ENCODE data around the gene THRB. TPM values are rescaled to one million over a fixed set of nuclear protein-coding genes. Genes with fewer than 3 reads are reported as not detected.

THRB gene
- polyA plus RNA-seq, 1 of the 3 experiments (the other 2 are of a cell fraction) = 0.02 TPM

DNA sequence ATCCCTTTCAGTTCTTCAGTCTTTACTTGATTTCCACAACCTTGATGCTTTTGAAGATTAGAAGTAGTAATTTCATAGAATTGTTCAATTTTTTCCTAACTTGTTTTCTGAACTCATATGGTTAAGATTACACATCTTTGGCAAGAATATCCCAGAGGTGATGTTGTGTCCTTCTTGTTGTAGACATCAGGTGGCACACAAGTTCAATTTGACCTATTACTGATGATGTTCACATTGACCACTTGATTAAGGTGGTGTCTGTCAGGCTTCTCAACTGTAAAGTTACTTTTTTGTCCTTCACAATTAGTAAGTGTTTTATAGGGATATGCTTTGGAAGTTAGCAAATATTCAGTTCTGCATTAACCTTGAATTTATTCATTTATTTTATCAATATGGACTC is 34.6 kb upstream of the THRB start (continued):
- TF ChIP-seq REST (IDR thresholded peaks at IDR 0.05; ENCODE audit: low read depth, low read length) (no peak), MEF2A (IDR thresholded peaks at IDR 0.05; ENCODE audit: borderline replicate concordance, low read depth) (no peak), YY1 (IDR thresholded peaks at IDR 0.05; ENCODE audit: low read depth) (no peak)

GRCh38 chr3:24526640-24527212 is 32.1 kb upstream of the THRB start:
- Histone ChIP-seq H3K4me3 (ENCODE audit: low read depth in 2 of 2, low read length in 1 of 2) (no peak overlapping the region), H3K27ac (ENCODE audit: low read depth in 2 of 2, low read length in 1 of 2) (no peak overlapping the region), H3F3A (replicated peaks; ENCODE audit: insufficient read depth) (no peaks in the 10 kb centered on the region), H3K4me2 (no peak overlapping the region), H3K9me2 (no peaks in the 10 kb centered on the region), H3K9me3 (no peaks in the 10 kb centered on the region), H2AFZ (ENCODE audit: low read depth) (no peak overlapping the region), H3K79me2 (ENCODE audit: insufficient read depth) (no peaks in the 10 kb centered on the region), H4K20me1 (ENCODE audit: insufficient read depth) (no peaks in the 10 kb centered on the region), H3K27me3 (ENCODE audit: insufficient read depth) (no peaks in the 10 kb centered on the region), H3K36me3 (replicated peaks in 1 of 2; ENCODE audit: control insufficient read depth in 1 of 2, insufficient read depth in 2 of 2, low read length in 1 of 2) (no peaks in the 10 kb centered on the region), H3K4me1 (ENCODE audit: control insufficient read depth in 1 of 2, insufficient read depth in 2 of 2, low read depth in 1 of 2, low read length in 1 of 2) (peaks cover 0 to 5% of the 10 kb centered on the region in 2 experiments; a peak in 2 of 4 replicates), H3K9ac (no peak overlapping the region)
- WGBS (ENCODE audit: low lambda C conversion rate) = 60% methylated on average over 2 of the region's 2 CpGs
- peak; percentile 24 for DNase-seq
- ChIA-PET CTCF (interaction anchor here (0.6 to 1.8 kb wide), 6 partner anchors 10 to 1157 kb away, joined by 3 to 10 read pairs (median 3); no protein-coding TSS in a partner anchor), POLR2A (no interaction called here)
- no peak for TF ChIP-seq TAF1 (IDR thresholded peaks at IDR 0.05; ENCODE audit: borderline replicate concordance, low read depth, low read length)
- peak in 1 of 2 experiments; percentile 42; a peak in 1 of 4 replicates for TF ChIP-seq EP300 (IDR thresholded peaks at IDR 0.05; ENCODE audit: borderline replicate concordance in 1 of 2, low read depth in 1 of 2, low read length in 1 of 2)
- 0 out of 2 replicates have a peak, but pooled peaks have one; percentile 23 for TF ChIP-seq GATA2 (CRISPR knock-in tag; IDR thresholded peaks at IDR 0.05)
- TF ChIP-seq RCOR1 (IDR thresholded peaks at IDR 0.05; ENCODE audit: low read length) = peak; percentile 11; the same call in 1 of the 2 replicates

DNA sequence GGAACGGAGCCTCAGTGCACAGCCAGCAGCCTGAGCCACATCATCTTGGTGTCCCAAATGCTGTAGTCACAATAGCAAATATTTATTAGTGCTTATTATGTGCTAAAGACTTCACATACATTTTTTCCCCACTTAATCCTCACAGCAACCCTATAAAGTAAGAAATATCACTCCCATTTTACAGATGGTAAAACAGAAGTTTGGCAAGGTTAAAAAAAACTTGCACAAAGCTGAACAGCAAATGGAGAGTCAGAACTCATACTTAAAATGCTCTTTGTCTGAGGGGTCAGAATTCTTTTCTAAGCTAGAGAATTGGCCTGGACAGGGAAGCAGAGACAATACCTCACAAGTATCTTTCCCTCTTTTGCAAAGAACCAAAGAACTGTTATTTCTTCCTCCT is 30.9 kb upstream of the THRB start:
- Histone ChIP-seq H3K4me2 (no peak overlapping the region), H3K27ac (ENCODE audit: low read depth in 2 of 2, low read length in 1 of 2) (no peak overlapping the region), H3K9me3 (no peaks in the 10 kb centered on the region), H4K20me1 (ENCODE audit: insufficient read depth) (no peaks in the 10 kb centered on the region), H2AFZ (ENCODE audit: low read depth) (no peak overlapping the region), H3F3A (replicated peaks; ENCODE audit: insufficient read depth) (no peaks in the 10 kb centered on the region), H3K9me2 (no peaks in the 10 kb centered on the region), H3K9ac (no peak overlapping the region), H3K4me3 (ENCODE audit: low read depth in 2 of 2, low read length in 1 of 2) (no peak overlapping the region), H3K36me3 (replicated peaks in 1 of 2; ENCODE audit: control insufficient read depth in 1 of 2, insufficient read depth in 2 of 2, low read length in 1 of 2) (no peaks in the 10 kb centered on the region), H3K4me1 (ENCODE audit: control insufficient read depth in 1 of 2, insufficient read depth in 2 of 2, low read depth in 1 of 2, low read length in 1 of 2) (peaks cover 0 to 7% of the 10 kb centered on the region in 2 experiments; a peak in 2 of 4 replicates), H3K27me3 (ENCODE audit: insufficient read depth) (no peaks in the 10 kb centered on the region; the same call in 1 of the 2 replicates), H3K79me2 (ENCODE audit: insufficient read depth) (no peaks in the 10 kb centered on the region)
- CTCF ChIA-PET = interaction anchor here (0.6 to 2.1 kb wide), 4 partner anchors 29 to 339 kb away, joined by 3 to 9 read pairs (median 4); no protein-coding TSS in a partner anchor
- POLR2A ChIA-PET = no interaction called here
- WGBS (ENCODE audit: low lambda C conversion rate) = 91% methylated on average over 1 of the region's 1 CpG
- no peak for DNase-seq
- no peak for TF ChIP-seq RAD21 (IDR thresholded peaks at IDR 0.05; ENCODE audit: low read length)
- no peak for TF ChIP-seq GABPA (IDR thresholded peaks at IDR 0.05; ENCODE audit: low read depth)
- TF ChIP-seq, protein P1, sequence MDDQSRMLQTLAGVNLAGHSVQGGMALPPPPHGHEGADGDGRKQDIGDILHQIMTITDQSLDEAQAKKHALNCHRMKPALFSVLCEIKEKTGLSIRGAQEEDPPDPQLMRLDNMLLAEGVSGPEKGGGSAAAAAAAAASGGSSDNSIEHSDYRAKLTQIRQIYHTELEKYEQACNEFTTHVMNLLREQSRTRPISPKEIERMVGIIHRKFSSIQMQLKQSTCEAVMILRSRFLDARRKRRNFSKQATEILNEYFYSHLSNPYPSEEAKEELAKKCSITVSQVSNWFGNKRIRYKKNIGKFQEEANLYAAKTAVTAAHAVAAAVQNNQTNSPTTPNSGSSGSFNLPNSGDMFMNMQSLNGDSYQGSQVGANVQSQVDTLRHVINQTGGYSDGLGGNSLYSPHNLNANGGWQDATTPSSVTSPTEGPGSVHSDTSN (IDR thresholded peaks at IDR 0.05) = no peak
- TF ChIP-seq FOSL2 (IDR thresholded peaks at IDR 0.05; ENCODE audit: borderline replicate concordance, low read depth) = no peak
- no peak for TF ChIP-seq EZH2phosphoT487 (IDR thresholded peaks at IDR 0.05; ENCODE audit: borderline replicate concordance, low read depth)
- TF ChIP-seq IRF3 (IDR thresholded peaks at IDR 0.05; ENCODE audit: low read depth, low read length) = no peak
- TF ChIP-seq POLR2AphosphoS5 (IDR thresholded peaks at IDR 0.05; ENCODE audit: low read depth, low read length) = no peak
- TF ChIP-seq, protein P2, sequence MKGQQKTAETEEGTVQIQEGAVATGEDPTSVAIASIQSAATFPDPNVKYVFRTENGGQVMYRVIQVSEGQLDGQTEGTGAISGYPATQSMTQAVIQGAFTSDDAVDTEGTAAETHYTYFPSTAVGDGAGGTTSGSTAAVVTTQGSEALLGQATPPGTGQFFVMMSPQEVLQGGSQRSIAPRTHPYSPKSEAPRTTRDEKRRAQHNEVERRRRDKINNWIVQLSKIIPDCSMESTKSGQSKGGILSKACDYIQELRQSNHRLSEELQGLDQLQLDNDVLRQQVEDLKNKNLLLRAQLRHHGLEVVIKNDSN (IDR thresholded peaks at IDR 0.05; ENCODE audit: borderline replicate concordance, low read depth) = no peak
- TF ChIP-seq SIN3A (IDR thresholded peaks at IDR 0.05; ENCODE audit: borderline replicate concordance, low read depth, low read length) = no peak
- no peak for TF ChIP-seq FOXM1 (IDR thresholded peaks at IDR 0.05; ENCODE audit: low read depth)
- no peak for TF ChIP-seq SMC3 (IDR thresholded peaks at IDR 0.05; ENCODE audit: low read depth, low read length)
- TF ChIP-seq RCOR1 (IDR thresholded peaks at IDR 0.05; ENCODE audit: low read length) = no peak
- TF ChIP-seq MEF2A (IDR thresholded peaks at IDR 0.05; ENCODE audit: borderline replicate concordance, low read depth) = no peak
- TF ChIP-seq YY1 (IDR thresholded peaks at IDR 0.05; ENCODE audit: low read depth) = no peak
- no peak for TF ChIP-seq CHD2 (IDR thresholded peaks at IDR 0.05; ENCODE audit: low read length, partially characterized antibody)
